ENCODE measurements around the gene ADCY5. TPM values are rescaled to one million over a fixed set of nuclear protein-coding genes. Genes with fewer than 3 reads are reported as not detected.

The ADCY5 gene
- total RNA-seq, 2 experiments from 2014 or later = not detected

DNA sequence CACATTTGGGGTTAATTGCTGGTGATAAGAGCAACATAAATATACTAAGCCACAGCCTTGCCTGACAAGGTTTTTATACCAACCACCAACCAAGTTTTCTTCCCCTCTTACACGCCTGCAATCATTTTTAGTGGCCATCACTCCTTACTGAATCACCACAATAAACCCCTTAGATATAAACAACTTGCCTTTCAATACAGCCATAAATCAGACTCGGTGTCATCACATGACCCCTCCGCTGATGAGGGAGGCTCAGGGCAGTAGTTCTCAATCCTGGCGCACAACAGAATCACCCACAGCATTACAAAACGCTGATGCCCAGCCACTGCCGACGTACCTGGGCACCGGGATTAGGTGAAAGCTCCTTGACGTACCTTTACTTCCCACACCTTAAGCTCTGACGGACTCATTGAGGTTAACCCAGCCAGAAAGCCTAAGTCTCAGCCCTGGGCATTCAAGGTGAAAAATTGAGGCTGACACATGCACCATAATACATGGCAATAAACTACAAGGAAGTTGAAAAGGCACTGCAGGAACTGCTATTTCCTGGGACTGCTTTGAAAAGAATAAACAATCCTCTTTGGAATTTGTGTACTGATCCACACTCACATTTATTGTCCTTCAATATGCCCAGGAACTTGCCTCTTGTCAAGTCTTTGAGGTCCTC, 17.1 kb downstream of the ADCY5 start:
- DNase-seq (no peak), ATAC-seq (no peak)
- Mint-ChIP-seq H3K27me3 (peaks cover 14% of the 10 kb centered on the region), H3K36me3 (no peaks in the 10 kb centered on the region), H3K4me3 (no peak overlapping the region), H3K4me1 (peaks cover 1% of the 10 kb centered on the region), H3K27ac (no peak overlapping the region), H3K9me3 (ENCODE audit: low read depth) (no peaks in the 10 kb centered on the region)
- CTCF ChIA-PET = no interaction called here

- DNase-seq (no peak), ATAC-seq (no peak)
- CTCF ChIA-PET = no interaction called here
- H3K36me3 Mint-ChIP-seq = no peaks in the 10 kb centered on the region
- H3K27me3 Mint-ChIP-seq = peaks cover 13% of the 10 kb centered on the region
- no peaks in the 10 kb centered on the region for H3K9me3 Mint-ChIP-seq (ENCODE audit: low read depth)
- H3K4me1 Mint-ChIP-seq = peaks cover 1% of the 10 kb centered on the region
- no peak overlapping the region for H3K4me3 Mint-ChIP-seq
- H3K27ac Mint-ChIP-seq = no peak overlapping the region
Measured at GRCh38 chr3:123431007-123431657, 17.8 kb downstream of the ADCY5 start.

GRCh38 chr3:123430266-123430665, 18.6 kb downstream of the ADCY5 start:
- DNase-seq = no peak
- Mint-ChIP-seq H3K27me3 (peaks cover 13% of the 10 kb centered on the region), H3K4me1 (peaks cover 1% of the 10 kb centered on the region), H3K27ac (no peak overlapping the region), H3K36me3 (no peaks in the 10 kb centered on the region), H3K9me3 (ENCODE audit: low read depth) (no peaks in the 10 kb centered on the region), H3K4me3 (no peak overlapping the region)
- CTCF ChIA-PET = no interaction called here
- no peak for ATAC-seq

DNA sequence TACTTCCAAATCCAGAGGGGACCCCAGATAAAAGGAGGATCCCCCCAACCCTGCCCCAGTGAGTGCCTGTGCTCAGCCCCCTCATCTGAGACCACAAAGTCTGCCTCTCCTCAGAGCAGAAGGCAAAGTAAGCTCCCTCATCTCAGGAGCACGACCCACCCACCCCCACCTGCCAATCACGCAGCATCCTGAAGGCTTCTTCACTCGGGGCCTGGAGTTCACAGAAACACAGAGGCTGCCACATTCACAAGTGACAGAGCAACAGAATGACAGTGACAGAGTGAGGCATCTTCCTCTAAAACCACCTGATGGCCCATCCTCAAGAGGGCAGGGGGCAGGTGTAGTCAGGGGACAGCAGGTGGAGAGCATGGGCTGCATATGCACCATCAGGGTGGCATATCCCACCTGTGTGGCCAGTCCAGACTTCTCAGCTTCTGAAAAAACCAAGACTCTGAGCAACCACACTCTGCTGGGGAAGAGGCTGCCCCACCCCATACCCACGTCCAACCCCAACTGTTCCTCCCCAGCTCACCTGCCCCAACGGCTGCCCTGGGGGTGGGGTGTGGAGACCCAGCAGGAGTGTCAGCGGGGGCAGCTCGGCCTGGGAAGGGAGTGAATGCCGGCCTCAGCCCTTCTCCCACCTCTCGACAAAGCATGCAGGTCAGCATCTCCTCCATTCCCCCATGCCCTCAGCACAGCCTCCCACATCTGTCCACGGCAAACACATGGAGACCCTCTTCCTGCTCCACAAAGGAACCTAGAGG, 19.3 kb downstream of the ADCY5 start:
- Mint-ChIP-seq H3K4me1 (peaks cover 1% of the 10 kb centered on the region), H3K27ac (no peak overlapping the region), H3K9me3 (ENCODE audit: low read depth) (no peaks in the 10 kb centered on the region), H3K27me3 (peaks cover 13% of the 10 kb centered on the region), H3K4me3 (no peak overlapping the region), H3K36me3 (no peaks in the 10 kb centered on the region)
- no peak for DNase-seq
- no peak for ATAC-seq
- CTCF ChIA-PET = no interaction called here

GRCh38 chr3:123424999-123425712, 23.7 kb downstream of the ADCY5 start:
- Mint-ChIP-seq H3K27ac (no peak overlapping the region), H3K4me1 (no peaks in the 10 kb centered on the region), H3K36me3 (no peaks in the 10 kb centered on the region), H3K4me3 (no peak overlapping the region), H3K9me3 (ENCODE audit: low read depth) (no peaks in the 10 kb centered on the region), H3K27me3 (peaks cover 8% of the 10 kb centered on the region)
- CTCF ChIA-PET = no interaction called here
- DNase-seq (no peak), ATAC-seq (no peak)

GRCh38 chr3:123424321-123424998, 24.4 kb downstream of the ADCY5 start:
- no peaks in the 10 kb centered on the region for H3K9me3 Mint-ChIP-seq (ENCODE audit: low read depth)
- no peak overlapping the region for H3K27ac Mint-ChIP-seq
- CTCF ChIA-PET = no interaction called here
- DNase-seq = no peak
- ATAC-seq = no peak
- no peak overlapping the region for H3K4me3 Mint-ChIP-seq
- peaks cover 6% of the 10 kb centered on the region for H3K27me3 Mint-ChIP-seq
- no peaks in the 10 kb centered on the region for H3K4me1 Mint-ChIP-seq
- no peaks in the 10 kb centered on the region for H3K36me3 Mint-ChIP-seq

GRCh38 chr3:123423806-123424205, 25.1 kb downstream of the ADCY5 start:
- Mint-ChIP-seq H3K4me3 (no peak overlapping the region), H3K27me3 (peaks cover 6% of the 10 kb centered on the region), H3K4me1 (no peaks in the 10 kb centered on the region), H3K9me3 (ENCODE audit: low read depth) (no peaks in the 10 kb centered on the region), H3K27ac (no peak overlapping the region), H3K36me3 (no peaks in the 10 kb centered on the region)
- ATAC-seq (no peak), DNase-seq (no peak)
- CTCF ChIA-PET = no interaction called here

- no peaks in the 10 kb centered on the region for H3K4me1 Mint-ChIP-seq
- H3K27me3 Mint-ChIP-seq = peaks cover 3% of the 10 kb centered on the region
- CTCF ChIA-PET = no interaction called here
- no peak overlapping the region for H3K27ac Mint-ChIP-seq
- DNase-seq = no peak
- no peak overlapping the region for H3K4me3 Mint-ChIP-seq
- no peak for ATAC-seq
- H3K9me3 Mint-ChIP-seq (ENCODE audit: low read depth) = no peaks in the 10 kb centered on the region
- no peaks in the 10 kb centered on the region for H3K36me3 Mint-ChIP-seq
Measured at GRCh38 chr3:123423031-123423430, 25.9 kb downstream of the ADCY5 start.

- peaks cover 3% of the 10 kb centered on the region for H3K27me3 Mint-ChIP-seq
- H3K36me3 Mint-ChIP-seq = no peaks in the 10 kb centered on the region
- CTCF ChIA-PET = no interaction called here
- H3K4me3 Mint-ChIP-seq = no peak overlapping the region
- H3K27ac Mint-ChIP-seq = no peak overlapping the region
- DNase-seq (no peak), ATAC-seq (no peak)
- H3K4me1 Mint-ChIP-seq = no peaks in the 10 kb centered on the region
- H3K9me3 Mint-ChIP-seq (ENCODE audit: low read depth) = no peaks in the 10 kb centered on the region
Measured at GRCh38 chr3:123422457-123422856, 26.4 kb downstream of the ADCY5 start.

DNA sequence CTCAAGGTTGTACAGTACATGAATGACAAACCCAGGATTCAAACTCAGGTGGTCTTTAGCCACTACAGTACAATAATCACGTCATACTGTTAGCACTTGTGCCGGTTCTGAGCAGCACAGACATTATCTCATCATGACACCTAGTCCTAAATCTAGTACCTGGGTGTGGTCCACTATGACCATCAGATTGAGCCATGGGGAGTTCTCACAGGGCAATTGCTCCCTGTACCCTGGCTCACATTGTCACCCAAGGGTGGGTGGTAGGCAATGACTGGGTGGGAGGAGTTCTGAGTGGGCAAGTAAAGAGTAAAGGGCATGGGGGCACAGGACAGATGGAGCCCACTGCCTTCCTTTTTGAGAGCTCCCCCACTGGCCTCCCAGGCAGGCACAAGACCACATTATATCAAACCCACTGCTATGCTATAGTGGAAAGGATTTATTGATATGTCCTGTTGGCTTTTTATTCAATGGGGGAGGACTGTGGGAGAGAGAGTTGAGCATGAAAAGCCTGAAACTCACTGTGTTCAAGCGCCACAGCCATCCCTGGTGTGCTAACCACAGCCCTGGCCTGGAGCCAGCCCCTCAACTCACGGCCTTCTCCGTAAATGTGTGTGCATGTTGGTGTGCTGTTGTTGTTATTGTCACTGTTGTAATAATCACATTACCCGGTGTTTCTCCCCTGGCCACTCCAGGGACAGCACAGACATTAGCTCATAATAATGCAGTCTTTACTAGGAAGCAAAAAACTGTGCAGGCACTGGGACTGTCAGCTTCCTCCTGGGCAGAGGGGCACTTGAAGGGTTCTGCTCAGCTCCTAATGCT, 27.3 kb downstream of the ADCY5 start:
- Mint-ChIP-seq H3K27me3 (no peaks in the 10 kb centered on the region), H3K4me3 (no peak overlapping the region), H3K27ac (no peak overlapping the region), H3K9me3 (ENCODE audit: low read depth) (no peaks in the 10 kb centered on the region), H3K4me1 (no peaks in the 10 kb centered on the region), H3K36me3 (no peaks in the 10 kb centered on the region)
- ATAC-seq = no peak
- CTCF ChIA-PET = no interaction called here
- DNase-seq = no peak

- ATAC-seq (no peak), DNase-seq (no peak)
- Mint-ChIP-seq H3K4me3 (no peak overlapping the region), H3K36me3 (no peaks in the 10 kb centered on the region), H3K27me3 (no peaks in the 10 kb centered on the region), H3K27ac (no peak overlapping the region), H3K9me3 (ENCODE audit: low read depth) (no peaks in the 10 kb centered on the region), H3K4me1 (no peaks in the 10 kb centered on the region)
- CTCF ChIA-PET = no interaction called here
Measured at GRCh38 chr3:123420416-123420968, 28.4 kb downstream of the ADCY5 start.

DNA sequence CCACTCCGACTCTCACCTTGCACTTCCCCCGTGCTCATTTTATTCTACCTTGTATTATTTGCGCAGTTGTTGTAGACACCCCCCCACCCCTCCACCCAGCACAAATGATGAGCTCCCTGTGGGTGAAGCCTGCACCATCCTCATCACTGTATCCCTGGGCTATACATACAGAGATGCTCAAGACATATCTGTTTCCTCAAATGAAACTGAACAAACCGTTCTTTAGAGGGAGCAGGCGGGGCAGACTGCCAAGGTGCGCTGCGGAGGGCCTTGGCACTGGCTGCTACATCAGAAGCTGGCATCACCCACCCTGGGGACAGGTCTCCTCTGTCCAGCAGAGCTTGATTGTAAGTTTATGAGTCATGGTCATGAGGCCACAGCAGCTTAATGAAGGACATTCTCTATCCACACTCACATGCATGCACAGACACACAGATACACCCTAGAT, 29.0 kb downstream of the ADCY5 start:
- H3K36me3 Mint-ChIP-seq = no peaks in the 10 kb centered on the region
- H3K9me3 Mint-ChIP-seq (ENCODE audit: low read depth) = no peaks in the 10 kb centered on the region
- no peaks in the 10 kb centered on the region for H3K4me1 Mint-ChIP-seq
- CTCF ChIA-PET = interaction anchor here (0.7 kb wide), 1 partner anchor 139 kb away, joined by 3 read pairs; no protein-coding TSS in a partner anchor
- H3K4me3 Mint-ChIP-seq = no peak overlapping the region
- H3K27me3 Mint-ChIP-seq = no peaks in the 10 kb centered on the region
- H3K27ac Mint-ChIP-seq = no peak overlapping the region
- no peak for ATAC-seq
- no peak for DNase-seq

Measured in activated CD8-positive, alpha-beta memory T cell treated with anti-CD3 and anti-CD28 coated beads, Interleukin-2, amount 10 ng/mL, durations not matched to agents 7 days and 5 days (primary cell).